ENCODE measurements around the gene GABARAPL2. TPM values are rescaled to one million over a fixed set of nuclear protein-coding genes. Genes with fewer than 3 reads are reported as not detected.
A peak's percentile ranks its signal among the peaks of the same experiment; 100 is the strongest.

Gene GABARAPL2
- total and polyA plus RNA-seq, 2 experiments from 2014 or later = 47.8 to 130 TPM

DNA sequence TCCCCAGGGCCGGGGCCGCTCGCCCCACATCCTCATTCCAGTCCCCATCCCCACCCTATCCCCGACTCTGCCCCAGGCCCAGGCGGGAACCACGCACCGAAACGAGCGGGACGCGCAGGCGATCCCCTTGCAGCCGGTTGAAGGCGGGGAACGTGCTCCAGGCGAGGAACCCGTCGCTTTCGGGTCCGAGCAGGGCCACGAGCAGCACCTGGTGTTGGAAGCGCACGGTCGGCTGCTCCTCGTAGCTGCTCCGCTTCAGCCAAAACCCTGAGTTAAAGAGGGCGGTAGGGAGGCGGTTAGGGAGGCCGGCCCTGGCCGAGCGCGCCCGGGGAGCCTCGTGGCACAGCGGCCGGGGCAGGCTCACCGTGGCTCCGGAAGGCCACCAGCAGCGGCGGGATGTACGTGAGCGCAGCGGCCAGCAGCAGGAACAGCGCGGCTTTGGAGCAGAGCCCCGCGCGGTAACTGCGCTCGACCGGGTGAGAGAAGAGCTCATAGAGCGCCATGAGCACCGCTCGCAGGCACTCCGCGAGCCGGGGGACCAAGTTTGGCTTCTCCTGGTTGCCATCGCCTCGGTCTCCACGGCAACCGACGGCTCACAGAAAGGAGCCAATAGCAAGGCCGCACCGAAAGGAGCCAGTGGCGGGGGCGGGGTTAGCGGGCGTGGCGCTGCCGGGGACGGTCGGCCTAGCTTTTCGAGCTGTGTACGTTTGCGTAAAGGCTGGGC is 10.3 kb upstream of the GABARAPL2 start, which contains the start of gene TMEM231:
TMEM231 (minus strand) TSS at position 546 of the 724 bp plus-strand sequence; CDS start at position 503, 43 bp downstream.
- Histone ChIP-seq H3K36me3 (ENCODE audit: insufficient read depth) (no peaks in the 10 kb centered on the region), H3K4me2 (peak within 1 kb of the TSS; percentile 87), H3K27me3 (ENCODE audit: insufficient read depth) (no peaks in the 10 kb centered on the region), H4K20me1 (replicated peaks; ENCODE audit: insufficient read depth) (no peaks in the 10 kb centered on the region), H2AFZ (peak within 1 kb of the TSS; percentile 89), H3F3A (replicated peaks; ENCODE audit: low read depth) (no peaks in the 10 kb centered on the region), H3K27ac (ENCODE audit: low read depth) (no peak within 1 kb of the TSS), H3K9me2 (ENCODE audit: insufficient read depth) (no peaks in the 10 kb centered on the region), H3K4me1 (ENCODE audit: insufficient read depth) (peaks cover 23% of the 10 kb centered on the region), H3K79me2 (replicated peaks; ENCODE audit: insufficient read depth) (no peaks in the 10 kb centered on the region; the same call in 1 of the 2 replicates), H3K4me3 (peak within 1 kb of the TSS; percentile 73)
- Mint-ChIP-seq H3K36me3 (ENCODE audit: low read depth) (no peaks in the 10 kb centered on the region), H3K27me3 (ENCODE audit: insufficient read depth, low read depth, poor library complexity) (peaks cover 11% of the 10 kb centered on the region), H3K9me3 (no peaks in the 10 kb centered on the region), H3K4me3 (peak within 1 kb of the TSS; percentile 96), H3K4me1 (peaks cover 22% of the 10 kb centered on the region), H3K27ac (peak within 1 kb of the TSS; percentile 98)
- peak; percentile 89 for ATAC-seq
- peak; percentile 97 for DNase-seq (ENCODE audit: low spot score)
- TF ChIP-seq CTCF (conservative IDR thresholded peaks at IDR 0.05; ENCODE audit: low read depth in 2 of 2) = no peak
- peak; percentile 59; the same call in 1 of the 2 replicates for TF ChIP-seq POLR2AphosphoS5 (IDR thresholded peaks at IDR 0.05; ENCODE audit: low read depth)

- H3K27ac ChIP-seq (ENCODE audit: low read depth) = no peak overlapping the region
- H3K79me2 ChIP-seq (replicated peaks; ENCODE audit: insufficient read depth) = no peaks in the 10 kb centered on the region; the same call in 1 of the 2 replicates
- H3K4me2 ChIP-seq = peak overlapping the region; percentile 87
- peak overlapping the region; percentile 73 for H3K4me3 ChIP-seq
- H4K20me1 ChIP-seq (replicated peaks; ENCODE audit: insufficient read depth) = no peaks in the 10 kb centered on the region
- H3K27me3 ChIP-seq (ENCODE audit: insufficient read depth) = no peaks in the 10 kb centered on the region
- no peaks in the 10 kb centered on the region for H3F3A ChIP-seq (replicated peaks; ENCODE audit: low read depth)
- ATAC-seq (no peak), DNase-seq (ENCODE audit: low spot score) (no peak)
- no peaks in the 10 kb centered on the region for H3K36me3 ChIP-seq (ENCODE audit: insufficient read depth)
- Mint-ChIP-seq H3K4me3 (peak overlapping the region; percentile 96), H3K27me3 (ENCODE audit: insufficient read depth, low read depth, poor library complexity) (peaks cover 11% of the 10 kb centered on the region), H3K9me3 (no peaks in the 10 kb centered on the region), H3K36me3 (ENCODE audit: low read depth) (no peaks in the 10 kb centered on the region), H3K4me1 (peaks cover 22% of the 10 kb centered on the region), H3K27ac (peak overlapping the region; percentile 50; the same call in 1 of the 2 replicates)
- peaks cover 23% of the 10 kb centered on the region for H3K4me1 ChIP-seq (ENCODE audit: insufficient read depth)
- H2AFZ ChIP-seq = peak overlapping the region; percentile 4; the same call in 1 of the 2 replicates
- no peaks in the 10 kb centered on the region for H3K9me2 ChIP-seq (ENCODE audit: insufficient read depth)
- TF ChIP-seq JUNB (IDR thresholded peaks at IDR 0.05; ENCODE audit: unreplicated experiment) (no peak), ZNF462 (CRISPR knock-in tag; IDR thresholded peaks at IDR 0.05) (no peak), CTCF (conservative IDR thresholded peaks at IDR 0.05; ENCODE audit: low read depth in 2 of 2) (no peak), STAT1 (IDR thresholded peaks at IDR 0.05; ENCODE audit: unreplicated experiment) (no peak), ZNF331 (CRISPR knock-in tag; IDR thresholded peaks at IDR 0.05; ENCODE audit: low read depth) (no peak), EZH2 (IDR thresholded peaks at IDR 0.05; ENCODE audit: low read depth, unreplicated experiment) (no peak), NANOG (IDR thresholded peaks at IDR 0.05; ENCODE audit: borderline replicate concordance) (no peak), ZNF114 (CRISPR knock-in tag; IDR thresholded peaks at IDR 0.05) (no peak)
These were observed 9.7 kb upstream of the GABARAPL2 start for GRCh38 chr16:75556431-75556950.
